HK-2 (cell line): ENCODE results near the gene R3HDM2.

Source experiments
- DNase-seq: peaks from one replicate; pipeline ENCODE4 v3.0.0-alpha.2; 2018; ENCODE audit not compliant: unreplicated experiment

Gene R3HDM2

DNA sequence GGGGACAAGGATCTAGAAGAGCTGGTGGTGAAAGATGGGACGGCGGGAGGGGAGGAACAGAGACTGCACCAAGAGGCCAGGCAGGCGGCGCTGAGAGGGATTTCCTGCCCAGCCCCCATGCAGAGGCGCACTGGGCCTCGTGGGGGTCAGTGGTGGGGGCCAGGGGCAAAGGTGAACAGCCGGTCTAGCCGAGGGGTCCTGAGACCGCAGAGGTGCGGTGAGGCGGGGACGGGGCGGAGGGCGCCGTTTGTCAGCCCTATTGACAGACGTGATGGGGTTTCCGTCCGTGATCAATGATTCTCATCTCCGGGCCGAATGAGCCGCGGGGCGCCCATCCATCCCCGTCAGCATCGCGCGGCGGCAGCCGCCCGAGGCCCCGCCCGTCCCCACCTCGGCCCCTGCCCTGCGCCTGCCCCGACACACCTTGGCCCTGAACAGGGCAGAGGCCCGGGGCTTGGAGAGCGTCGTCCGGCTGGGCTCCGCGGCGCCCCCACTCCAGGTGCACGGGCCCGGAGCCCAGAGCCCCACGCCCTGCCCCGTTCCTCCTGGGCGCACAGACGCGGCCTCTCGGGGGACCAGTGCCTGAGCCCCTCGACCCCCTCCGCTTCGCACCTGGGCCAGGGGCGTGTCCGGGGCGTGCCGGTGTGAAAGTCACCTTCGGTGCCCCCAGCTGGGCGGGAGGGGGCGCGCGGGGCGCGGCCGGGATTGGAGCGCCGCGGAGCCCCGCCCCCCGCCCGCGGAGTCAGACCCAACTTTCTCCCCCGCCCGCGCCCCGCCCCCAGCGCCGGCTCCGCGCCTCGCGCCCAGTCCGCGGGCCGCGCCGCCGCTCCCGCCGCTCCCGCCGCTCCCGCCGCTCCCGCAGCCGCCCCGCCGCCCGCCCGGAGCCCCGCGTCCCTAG lies 214.6 kb downstream of the R3HDM2 start, which contains the start of gene NXPH4:
TSS of gene NXPH4 (plus strand) at position 781 of the 898 bp plus-strand sequence. CDS start 176 bp downstream, outside the sequence.
- DNase-seq, result peak; percentile 48

DNA sequence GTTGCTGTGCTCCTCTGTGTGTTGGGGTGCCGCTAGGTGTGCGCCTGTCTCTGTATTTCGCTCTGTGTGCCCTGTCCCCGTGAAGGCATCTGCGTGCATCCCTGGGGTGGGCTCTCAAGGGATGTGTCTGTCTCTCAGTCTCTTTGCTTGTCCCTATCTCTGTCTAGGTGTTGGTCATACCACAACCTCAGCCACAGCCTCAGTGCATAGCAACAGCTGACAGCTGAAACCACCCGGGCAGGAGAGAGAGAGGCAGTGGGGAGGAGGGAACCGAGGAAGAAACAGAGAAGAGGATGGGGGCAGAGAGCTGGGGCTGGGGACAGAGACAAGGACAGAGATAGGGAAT lies 215.2 kb downstream of the R3HDM2 start:
- no peak for DNase-seq

DNA sequence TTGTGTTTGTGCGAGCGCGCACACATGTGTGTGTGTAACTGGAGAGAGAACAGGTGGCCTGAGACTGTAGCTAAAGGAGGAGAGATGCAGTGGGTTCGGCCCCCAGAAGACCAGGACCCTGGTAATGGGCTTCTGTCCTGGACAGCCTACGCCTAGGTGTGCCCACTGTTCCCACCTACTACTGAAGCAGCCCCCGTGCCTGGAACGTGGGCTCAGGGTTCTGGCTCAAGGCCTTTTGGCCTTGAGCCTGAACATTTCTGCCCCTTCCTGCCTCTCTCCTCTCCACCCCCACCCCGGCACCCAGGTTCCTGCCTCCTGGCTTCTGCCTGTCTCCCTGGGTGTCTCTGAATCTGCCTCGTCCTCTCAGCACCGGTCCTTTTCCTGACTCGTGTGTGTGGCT lies 215.8 kb downstream of the R3HDM2 start:
- DNase-seq, result no peak

DNA sequence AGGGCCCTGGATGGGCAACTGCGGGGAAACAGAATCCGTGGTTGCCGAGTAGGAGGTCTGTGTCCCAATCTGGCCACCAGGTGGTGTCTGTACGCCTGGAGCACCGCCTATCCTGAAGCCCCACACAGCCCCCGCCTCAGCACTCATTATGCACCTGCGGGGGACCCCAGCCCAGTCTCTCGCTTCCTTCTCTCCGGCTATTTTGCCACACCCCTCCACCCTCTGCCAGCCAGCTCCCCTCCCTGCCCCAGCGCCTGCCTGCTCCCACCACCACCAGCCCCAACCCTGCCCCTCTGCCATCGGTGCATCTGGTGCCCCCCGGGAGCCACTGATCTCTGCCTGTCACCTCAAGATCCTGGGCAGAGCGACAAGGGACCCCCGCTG lies 216.5 kb downstream of the R3HDM2 start:
- peak; percentile 73 for DNase-seq

DNA sequence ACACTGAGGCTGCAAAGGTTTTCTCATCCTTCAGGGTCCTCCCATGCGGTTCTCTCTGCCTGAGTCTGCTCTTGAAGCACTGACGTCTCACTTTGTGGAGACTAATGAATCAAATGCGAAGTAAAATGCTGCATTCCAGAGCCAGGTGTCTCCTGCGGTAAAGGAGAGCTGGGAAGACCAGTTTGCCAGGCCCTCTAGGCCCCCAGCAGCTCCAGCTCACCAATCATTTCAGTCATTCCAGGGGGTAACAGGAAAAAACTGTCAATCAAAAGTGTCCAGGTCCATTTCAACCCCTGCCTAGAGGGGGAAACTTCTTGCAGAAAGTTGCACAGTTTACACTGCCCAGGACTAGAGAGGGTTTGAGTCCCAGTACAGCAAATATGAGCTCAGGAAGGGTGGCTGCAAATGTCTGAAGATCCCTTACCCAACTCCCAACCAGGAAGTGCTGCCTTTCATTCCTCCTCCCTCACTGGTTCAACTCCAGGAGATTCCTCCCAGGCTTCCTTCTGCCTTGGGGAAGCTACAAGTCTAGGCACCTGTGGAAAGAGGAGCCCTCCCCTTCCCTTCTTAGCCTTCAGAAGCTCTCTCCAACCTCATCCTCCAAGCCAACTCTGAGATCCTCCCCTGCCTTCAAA lies 217.0 kb downstream of the R3HDM2 start:
- no peak for DNase-seq

DNA sequence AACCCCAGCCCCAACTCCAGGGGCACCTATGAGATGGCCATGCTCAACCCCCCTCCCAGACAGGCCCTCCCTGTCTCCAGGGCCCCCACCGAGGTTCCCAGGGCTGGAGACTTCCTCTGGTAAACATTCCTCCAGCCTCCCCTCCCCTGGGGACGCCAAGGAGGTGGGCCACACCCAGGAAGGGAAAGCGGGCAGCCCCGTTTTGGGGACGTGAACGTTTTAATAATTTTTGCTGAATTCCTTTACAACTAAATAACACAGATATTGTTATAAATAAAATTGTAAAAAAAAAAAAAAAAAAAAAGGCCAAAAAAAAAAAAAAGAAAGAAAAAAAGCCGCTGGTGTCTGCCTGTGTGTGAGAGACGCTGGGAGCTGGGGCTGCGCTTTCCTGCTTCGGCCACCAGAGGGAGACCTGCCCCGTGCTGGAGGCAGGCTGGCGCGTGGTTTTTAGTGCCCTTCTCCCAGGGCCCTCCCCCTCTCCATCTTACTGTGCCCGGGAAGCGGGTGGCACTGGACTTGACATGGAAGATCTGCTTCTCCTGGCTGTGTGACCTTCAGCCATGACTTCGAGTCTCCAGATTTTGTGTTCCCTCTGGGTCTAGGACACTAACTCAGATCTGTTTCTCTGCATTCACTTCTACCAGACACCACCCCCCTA lies 217.7 kb downstream of the R3HDM2 start:
- peak; percentile 91 for DNase-seq

DNA sequence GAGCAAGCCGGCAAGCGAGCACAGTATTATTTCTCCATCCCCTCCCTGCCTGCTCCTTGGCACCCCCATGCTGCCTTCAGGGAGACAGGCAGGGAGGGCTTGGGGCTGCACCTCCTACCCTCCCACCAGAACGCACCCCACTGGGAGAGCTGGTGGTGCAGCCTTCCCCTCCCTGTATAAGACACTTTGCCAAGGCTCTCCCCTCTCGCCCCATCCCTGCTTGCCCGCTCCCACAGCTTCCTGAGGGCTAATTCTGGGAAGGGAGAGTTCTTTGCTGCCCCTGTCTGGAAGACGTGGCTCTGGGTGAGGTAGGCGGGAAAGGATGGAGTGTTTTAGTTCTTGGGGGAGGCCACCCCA lies 218.2 kb downstream of the R3HDM2 start:
- no peak for DNase-seq

DNA sequence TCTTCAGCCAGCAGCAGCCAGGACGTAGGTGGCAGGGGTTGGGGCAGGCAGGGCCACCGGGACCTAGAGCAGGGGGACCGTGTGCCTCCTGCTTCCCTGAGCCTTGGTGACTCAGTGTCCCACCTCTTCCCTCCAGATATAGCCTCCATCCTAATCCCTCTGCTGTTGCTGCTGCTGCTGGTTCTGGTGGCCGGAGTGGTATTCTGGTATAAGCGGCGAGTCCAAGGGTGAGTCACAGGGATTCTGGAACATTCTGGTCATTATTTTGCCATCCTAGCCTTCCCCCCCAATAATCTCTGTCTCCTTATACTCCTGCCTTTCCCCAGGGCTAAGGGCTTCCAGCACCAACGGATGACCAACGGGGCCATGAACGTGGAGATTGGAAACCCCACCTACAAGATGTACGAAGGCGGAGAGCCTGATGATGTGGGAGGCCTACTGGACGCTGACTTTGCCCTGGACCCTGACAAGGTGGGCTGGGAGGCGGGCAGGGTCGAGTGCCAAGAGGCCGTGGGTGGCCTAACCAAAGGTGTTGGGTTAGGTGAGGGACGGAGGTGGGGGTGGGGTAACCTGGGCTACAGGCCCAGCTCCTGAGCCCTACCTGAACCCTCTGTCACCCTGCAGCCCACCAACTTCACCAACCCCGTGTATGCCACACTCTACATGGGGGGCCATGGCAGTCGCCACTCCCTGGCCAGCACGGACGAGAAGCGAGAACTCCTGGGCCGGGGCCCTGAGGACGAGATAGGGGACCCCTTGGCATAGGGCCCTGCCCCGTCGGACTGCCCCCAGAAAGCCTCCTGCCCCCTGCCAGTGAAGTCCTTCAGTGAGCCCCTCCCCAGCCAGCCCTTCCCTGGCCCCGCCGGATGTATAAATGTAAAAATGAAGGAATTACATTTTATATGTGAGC lies 218.8 kb downstream of the R3HDM2 start:
- no peak for DNase-seq

DNA sequence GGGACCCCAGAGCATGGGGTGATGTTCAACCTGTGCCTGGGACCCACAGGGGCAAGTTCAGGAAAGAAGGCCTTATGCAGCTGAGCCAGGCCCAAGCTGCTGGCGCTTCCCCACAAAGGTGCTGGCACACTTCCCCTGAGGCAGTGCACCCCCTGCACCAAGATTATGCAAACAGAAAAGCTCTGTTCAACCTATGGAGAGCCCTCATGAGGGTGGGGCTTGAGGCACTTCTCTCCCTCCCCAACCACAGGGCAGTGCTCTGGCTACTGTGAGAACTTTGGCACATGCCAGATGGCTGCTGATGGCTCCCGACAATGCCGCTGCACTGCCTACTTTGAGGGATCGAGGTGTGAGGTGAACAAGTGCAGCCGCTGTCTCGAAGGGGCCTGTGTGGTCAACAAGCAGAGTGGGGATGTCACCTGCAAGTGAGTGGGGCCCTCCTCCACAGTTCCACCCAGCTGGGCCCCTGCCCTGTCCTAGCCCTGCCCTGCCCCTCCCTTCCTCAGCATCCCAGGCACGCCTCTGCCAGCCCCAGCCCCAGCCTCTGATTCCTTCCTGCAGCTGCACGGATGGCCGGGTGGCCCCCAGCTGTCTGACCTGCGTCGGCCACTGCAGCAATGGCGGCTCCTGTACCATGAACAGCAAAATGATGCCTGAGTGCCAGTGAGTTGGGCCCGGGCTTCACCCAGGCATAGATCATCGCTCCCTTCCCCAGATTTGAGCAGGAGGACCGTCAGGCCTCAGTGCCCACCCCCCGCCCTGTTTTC lies 219.7 kb downstream of the R3HDM2 start:
- DNase-seq, result no peak

DNA sequence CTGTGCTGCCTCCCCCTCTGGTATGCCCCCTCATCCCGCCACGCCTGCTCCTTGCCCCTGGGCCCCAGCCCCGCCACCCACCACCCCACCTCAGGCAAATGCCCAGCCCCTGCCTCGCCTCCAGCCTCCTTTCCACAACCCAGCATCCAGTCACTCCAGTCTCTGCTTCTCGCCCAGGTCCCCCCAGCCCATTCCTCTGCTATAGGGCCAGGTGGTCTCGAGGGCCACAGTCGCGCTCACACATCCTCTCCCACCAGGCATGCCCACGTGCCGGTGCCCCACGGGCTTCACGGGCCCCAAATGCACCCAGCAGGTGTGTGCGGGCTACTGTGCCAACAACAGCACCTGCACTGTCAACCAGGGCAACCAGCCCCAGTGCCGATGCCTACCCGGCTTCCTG lies 220.4 kb downstream of the R3HDM2 start:
- DNase-seq, result no peak

DNA sequence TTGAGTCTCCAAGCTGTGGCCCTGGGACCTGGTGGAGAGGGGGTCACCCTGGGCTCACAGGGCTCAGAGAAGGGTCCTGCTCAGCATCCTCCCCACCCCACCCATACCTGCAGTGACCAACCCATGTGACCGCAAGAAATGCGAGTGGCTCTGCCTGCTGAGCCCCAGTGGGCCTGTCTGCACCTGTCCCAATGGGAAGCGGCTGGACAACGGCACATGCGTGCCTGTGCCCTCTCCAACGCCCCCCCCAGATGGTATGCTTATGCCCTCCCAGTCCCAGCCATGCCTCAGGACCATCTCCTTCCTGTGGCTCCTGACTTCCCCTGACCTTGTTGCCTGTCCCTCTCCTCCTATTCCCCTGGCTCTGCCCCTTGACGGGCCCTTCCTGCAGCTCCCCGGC lies 220.9 kb downstream of the R3HDM2 start:
- no peak for DNase-seq

DNA sequence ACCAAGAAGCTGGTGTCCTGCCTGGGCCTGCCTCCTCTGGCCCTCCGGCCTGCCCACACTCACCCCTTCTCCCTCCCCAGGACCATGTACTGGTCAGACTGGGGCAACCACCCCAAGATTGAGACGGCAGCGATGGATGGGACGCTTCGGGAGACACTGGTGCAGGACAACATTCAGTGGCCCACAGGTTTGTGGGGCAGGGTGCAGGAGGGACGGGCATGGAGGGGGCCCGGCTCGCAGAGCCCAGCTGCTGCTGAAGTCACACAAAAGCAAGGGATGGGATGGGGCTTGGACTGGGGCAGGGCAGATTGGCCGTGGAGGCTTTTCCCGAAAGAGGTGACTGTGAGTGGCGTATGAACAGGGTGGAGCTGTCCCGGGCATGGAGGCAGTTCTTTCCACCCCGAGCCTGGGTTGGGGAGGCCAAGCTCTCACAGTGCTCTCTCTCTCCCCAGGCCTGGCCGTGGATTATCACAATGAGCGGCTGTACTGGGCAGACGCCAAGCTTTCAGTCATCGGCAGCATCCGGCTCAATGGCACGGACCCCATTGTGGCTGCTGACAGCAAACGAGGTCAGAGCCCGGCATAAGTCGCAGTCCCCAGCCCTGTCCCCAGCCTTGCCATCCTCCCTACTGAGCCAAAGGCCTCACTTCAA lies 222.1 kb downstream of the R3HDM2 start:
- DNase-seq, result no peak

DNA sequence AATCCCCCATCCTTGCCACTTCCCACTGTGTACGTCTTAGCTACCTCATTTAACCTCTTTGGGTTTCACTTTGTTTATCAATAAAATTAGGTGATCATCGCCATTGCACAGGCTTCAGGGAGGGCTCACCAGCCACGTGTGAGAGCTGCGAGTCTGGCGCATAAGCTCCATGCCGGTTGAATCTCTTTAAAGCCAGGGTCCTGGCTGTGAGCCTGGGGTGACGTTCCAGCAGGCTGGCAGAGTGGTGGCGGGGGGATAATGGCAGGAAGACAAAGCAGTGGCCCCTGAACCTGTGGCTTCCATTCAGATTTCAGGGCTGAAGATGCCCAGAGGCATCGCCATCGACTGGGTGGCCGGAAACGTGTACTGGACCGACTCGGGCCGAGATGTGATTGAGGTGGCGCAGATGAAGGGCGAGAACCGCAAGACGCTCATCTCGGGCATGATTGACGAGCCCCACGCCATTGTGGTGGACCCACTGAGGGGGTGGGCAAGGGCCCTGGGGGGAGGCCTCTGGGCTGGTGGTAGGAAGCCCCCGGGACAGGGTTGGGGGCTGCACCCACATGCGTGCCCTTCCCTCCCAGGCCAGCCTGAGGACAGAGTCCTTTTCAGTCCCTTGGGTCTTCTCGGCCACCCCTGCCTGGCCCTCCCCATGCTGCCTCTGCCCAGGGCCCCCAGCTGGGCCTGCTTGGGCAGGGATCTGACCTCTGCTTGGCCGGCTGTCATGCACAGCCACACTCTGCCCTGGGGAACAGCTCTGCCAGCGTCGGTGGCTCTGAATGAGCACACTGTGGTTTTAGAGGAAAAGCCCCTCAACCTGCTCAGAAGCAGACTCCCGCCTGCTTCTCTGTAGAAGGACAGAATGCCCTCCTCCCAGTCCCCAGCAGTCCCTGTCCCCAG lies 222.9 kb downstream of the R3HDM2 start:
- DNase-seq, result no peak

DNA sequence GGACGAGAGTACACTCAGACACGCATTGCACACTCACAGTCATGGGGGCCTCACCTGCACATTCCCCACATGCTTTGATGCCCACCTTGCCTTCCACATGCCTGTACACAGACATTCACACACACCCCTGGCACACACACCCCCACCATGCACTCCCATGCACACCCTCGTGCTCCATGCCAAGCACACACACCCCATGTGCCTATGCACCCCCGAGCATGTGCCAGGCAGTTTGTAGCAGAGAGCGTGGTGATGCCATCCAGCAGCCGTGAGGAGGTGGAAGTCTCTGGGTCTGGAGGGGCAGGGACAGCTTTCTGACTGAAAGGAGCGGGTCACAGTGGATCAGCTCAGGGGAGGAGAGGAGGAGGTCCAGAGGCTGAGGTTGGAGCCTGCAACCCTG lies 224.9 kb downstream of the R3HDM2 start:
- DNase-seq, result no peak

DNA sequence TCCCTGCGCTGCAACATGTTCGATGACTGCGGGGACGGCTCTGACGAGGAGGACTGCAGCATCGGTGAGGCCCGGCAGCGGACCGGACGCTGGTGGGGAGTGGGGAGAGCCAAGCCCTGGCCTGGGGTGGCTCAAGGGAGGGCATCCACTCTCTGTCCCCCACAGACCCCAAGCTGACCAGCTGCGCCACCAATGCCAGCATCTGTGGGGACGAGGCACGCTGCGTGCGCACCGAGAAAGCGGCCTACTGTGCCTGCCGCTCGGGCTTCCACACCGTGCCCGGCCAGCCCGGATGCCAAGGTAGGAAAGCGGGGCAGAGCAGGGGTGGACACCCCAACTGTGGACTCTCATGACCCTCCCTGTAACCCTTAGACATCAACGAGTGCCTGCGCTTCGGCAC lies 225.7 kb downstream of the R3HDM2 start:
- no peak for DNase-seq

DNA sequence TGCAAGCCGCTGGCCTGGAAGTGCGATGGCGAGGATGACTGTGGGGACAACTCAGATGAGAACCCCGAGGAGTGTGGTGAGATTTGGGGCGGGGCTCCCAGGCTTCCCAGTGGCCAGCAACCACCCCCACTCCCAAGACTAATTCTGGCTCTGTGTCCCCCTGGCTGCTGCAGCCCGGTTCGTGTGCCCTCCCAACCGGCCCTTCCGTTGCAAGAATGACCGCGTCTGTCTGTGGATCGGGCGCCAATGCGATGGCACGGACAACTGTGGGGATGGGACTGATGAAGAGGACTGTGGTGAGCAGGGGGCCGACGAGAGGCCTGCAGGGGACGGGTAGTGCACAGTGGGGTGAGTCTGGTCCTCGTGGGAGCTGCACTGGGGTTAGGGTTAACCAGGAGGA lies 226.4 kb downstream of the R3HDM2 start:
- no peak for DNase-seq

DNA sequence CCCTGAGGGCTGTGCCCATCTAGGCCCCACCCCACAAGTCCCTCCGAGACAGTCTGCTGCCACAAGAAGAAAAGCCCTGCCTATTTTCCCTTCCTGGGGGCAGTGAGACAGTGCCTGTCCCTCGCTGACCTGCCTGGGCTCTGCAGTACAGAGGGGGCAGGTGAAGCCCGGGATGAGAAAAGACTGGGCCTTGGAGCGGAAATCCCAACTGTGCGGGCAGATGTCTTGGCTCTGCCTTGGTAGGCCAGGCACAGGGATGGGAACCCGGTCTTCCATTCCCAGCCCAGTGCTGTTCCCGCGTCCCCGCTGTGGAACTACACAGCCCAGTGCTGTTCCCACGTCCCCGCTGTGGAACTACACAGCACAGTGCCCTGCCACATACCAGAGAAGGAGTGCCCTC lies 227.1 kb downstream of the R3HDM2 start:
- no peak for DNase-seq
